ENCODE data around the gene EIF1AD. TPM values are rescaled to one million over a fixed set of nuclear protein-coding genes. Genes with fewer than 3 reads are reported as not detected.

EIF1AD gene
- total RNA-seq, 4 donors from 2014 or later = 25.3 to 34.9 (median 28.2) TPM

GRCh38 chr11:65947133-65947532 is 54.8 kb downstream of the EIF1AD start:
- no peak for DNase-seq (ENCODE audit: extremely low spot score)
- Histone ChIP-seq H3K4me1 (no peaks in the 10 kb centered on the region), H3K4me3 (no peak overlapping the region), H3K9me3 (no peaks in the 10 kb centered on the region), H3K27ac (replicated peaks in 1 of 4) (no peak overlapping the region), H3K27me3 (peaks cover 0 to 15% (median 0%) of the 10 kb centered on the region in 4 donors), H3K36me3 (no peaks in the 10 kb centered on the region)
- WGBS = 63% methylated on average over 12 of the region's 13 CpGs
- no peak for TF ChIP-seq CTCF (IDR thresholded peaks at IDR 0.05)
- TF ChIP-seq EP300 (IDR thresholded peaks at IDR 0.05) = no peak
- intact Hi-C loops (cut with DNase I) = no loop called here

- Histone ChIP-seq H3K27ac (replicated peaks in 1 of 4) (no peak overlapping the region), H3K36me3 (no peaks in the 10 kb centered on the region), H3K27me3 (peaks cover 0 to 15% (median 0%) of the 10 kb centered on the region in 4 donors), H3K9me3 (no peaks in the 10 kb centered on the region), H3K4me1 (no peaks in the 10 kb centered on the region), H3K4me3 (no peak overlapping the region)
- 94% methylated on average over 3 of the region's 4 CpGs for WGBS
- intact Hi-C loops (cut with DNase I) = no loop called here
- DNase-seq (ENCODE audit: extremely low spot score) = no peak
- TF ChIP-seq POLR2A (IDR thresholded peaks at IDR 0.05; ENCODE audit: low read depth) = no peak
- no peak for TF ChIP-seq EP300 (IDR thresholded peaks at IDR 0.05)
- no peak for TF ChIP-seq POLR2AphosphoS5 (IDR thresholded peaks at IDR 0.05)
Measured at GRCh38 chr11:65946655-65947054, 55.3 kb downstream of the EIF1AD start.

Other genes with a start within 250 kb of the EIF1AD start
- gene AP5B1, start 221.2 kb downstream of the EIF1AD start, total RNA-seq = 10 to 100 TPM; 15.0 to 28.0 (median 24.2) TPM
- not detected for gene OVOL1, start 215.1 kb downstream of the EIF1AD start, total RNA-seq
- under 1 TPM; 0.33 to 0.78 (median 0.41) TPM for gene SNX32, start 168.2 kb downstream of the EIF1AD start, total RNA-seq
- 100 to 1,000 TPM; 610 to 793 (median 738) TPM for gene CFL1, start 144.0 kb downstream of the EIF1AD start, total RNA-seq
- 10 to 100 TPM; 42.2 to 74.2 (median 58.3) TPM for gene MUS81, start 141.7 kb downstream of the EIF1AD start, total RNA-seq
- 100 to 1,000 TPM in 1 of 4 donors, 10 to 100 TPM in 3; 71.8 to 111 (median 82.2) TPM for gene EFEMP2, start 129.4 kb downstream of the EIF1AD start, total RNA-seq
- 1 to 10 TPM in 3 of 4 donors, under 1 TPM in 1; 0.83 to 2.7 (median 1.5) TPM for gene CTSW, start 122.3 kb downstream of the EIF1AD start, total RNA-seq
- gene FIBP, start 113.7 kb downstream of the EIF1AD start, total RNA-seq = 10 to 100 TPM; 33.2 to 74.3 (median 48.6) TPM
- gene CCDC85B, start 111.5 kb downstream of the EIF1AD start, total RNA-seq = 10 to 100 TPM; 63.5 to 99.5 (median 84.6) TPM
- 10 to 100 TPM in 1 of 4 donors, 1 to 10 TPM in 2, not detected in 1; 3.2 to 47.2 (median 8.7) TPM for gene FOSL1, start 101.8 kb downstream of the EIF1AD start, total RNA-seq
- 10 to 100 TPM; 18.2 to 56.0 (median 28.0) TPM for gene C11orf68, start 83.1 kb downstream of the EIF1AD start, total RNA-seq
- gene DRAP1, start 82.7 kb downstream of the EIF1AD start, total RNA-seq = 100 to 1,000 TPM in 2 of 4 donors, 10 to 100 TPM in 2; 78.4 to 122 (median 101) TPM
- not detected for gene TSGA10IP, start 56.7 kb downstream of the EIF1AD start, total RNA-seq
- 10 to 100 TPM; 47.8 to 65.0 (median 58.7) TPM for gene SART1, start 40.4 kb downstream of the EIF1AD start, total RNA-seq
- 10 to 100 TPM; 46.9 to 72.5 (median 57.9) TPM for gene BANF1, start 346 bp upstream of the EIF1AD start, total RNA-seq
- not detected for gene CST6, start 9.9 kb upstream of the EIF1AD start, total RNA-seq
- under 1 TPM in 1 of 4 donors, not detected in 3; 0.52 TPM for gene CATSPER1, start 24.3 kb upstream of the EIF1AD start, total RNA-seq
- gene GAL3ST3, start 47.0 kb upstream of the EIF1AD start, total RNA-seq = 1 to 10 TPM in 3 of 4 donors, under 1 TPM in 1; 0.83 to 7.4 (median 3.3) TPM
- gene SF3B2, start 50.2 kb upstream of the EIF1AD start, total RNA-seq = 100 to 1,000 TPM; 117 to 160 (median 137) TPM
- 10 to 100 TPM; 37.1 to 97.8 (median 54.3) TPM for gene PACS1, start 68.1 kb upstream of the EIF1AD start, total RNA-seq